HCT116 (cell line): ENCODE measurements around the gene ESRP2. TPM values are rescaled to one million over a fixed set of nuclear protein-coding genes. Genes with fewer than 3 reads are reported as not detected.

Experiments
- ATF3 ChIP-seq: IDR thresholded peaks from 2 replicates; pipeline ENCODE4 v1.6.1; 2012
- CBX3 ChIP-seq: IDR thresholded peaks from 2 replicates; pipeline ENCODE4 v1.6.1; 2012; ENCODE audit warnings: low read depth
- CEBPB ChIP-seq: IDR thresholded peaks from 2 replicates; pipeline ENCODE4 v1.6.1; 2012; ENCODE audit warnings: low read depth
- CTCF ChIP-seq, 3 experiments: fragments of 200-600 bp in 1 of 3; sonication (generic) in 1 of 3; IDR thresholded peaks in 2 of 3; conservative IDR thresholded peaks in 1 of 3; 2 replicates each; pipeline ENCODE4 v1.5.1; 2012 to 2017; ENCODE audit warnings: low read depth in 2 of 3, low read length in 2 of 3, antibody characterized with exemption in 1 of 3, borderline replicate concordance in 1 of 3, control low read depth in 1 of 3, mild to moderate bottlenecking in 1 of 3, mixed read lengths in 1 of 3, mixed run types in 1 of 3, moderate library complexity in 1 of 3; ENCODE audit not compliant: insufficient read depth in 1 of 3
- ELF1 ChIP-seq: IDR thresholded peaks from 2 replicates; pipeline ENCODE4 v1.6.1; 2012; ENCODE audit warnings: low read depth, borderline replicate concordance
- MAX ChIP-seq: IDR thresholded peaks from 2 replicates; pipeline ENCODE4 v1.6.1; 2012
- SIN3A ChIP-seq: IDR thresholded peaks from 2 replicates; pipeline ENCODE4 v1.6.1; 2012; ENCODE audit warnings: low read depth
- SRF ChIP-seq: IDR thresholded peaks from 2 replicates; pipeline ENCODE4 v1.6.1; 2012; ENCODE audit warnings: low read depth
- TCF7L2 ChIP-seq: IDR thresholded peaks from 2 replicates; pipeline ENCODE4 v1.7.0; 2011; ENCODE audit warnings: borderline replicate concordance, inconsistent platforms; ENCODE audit not compliant: insufficient read depth, insufficient read length; ENCODE audit errors: extremely low read depth
- YY1 ChIP-seq: IDR thresholded peaks from 2 replicates; pipeline ENCODE4 v1.6.1; 2011; ENCODE audit warnings: low read length, low read depth, moderate library complexity, mild to moderate bottlenecking; ENCODE audit not compliant: insufficient replicate concordance; ENCODE audit errors: extremely low read depth
- ZBTB33 ChIP-seq: IDR thresholded peaks from 2 replicates; pipeline ENCODE4 v1.6.1; 2011; ENCODE audit warnings: mild to moderate bottlenecking, low read length, moderate library complexity; ENCODE audit not compliant: insufficient replicate concordance; ENCODE audit errors: extremely low read depth
- total RNA-seq: library from RNA; stranded (reverse); gene quantifications from one replicate; pipeline ENCODE4 v1.2.1, GENCODE V29; 2021; ENCODE audit not compliant: unreplicated experiment

Gene ESRP2
- total RNA-seq, 1 experiment from 2014 or later = 42.5 TPM

- no peak for TF ChIP-seq ZBTB33
- TF ChIP-seq TCF7L2 = no peak
- no peak for TF ChIP-seq ELF1
- no peak for TF ChIP-seq CTCF (IDR thresholded peaks at IDR 0.05 in 2 of 3, conservative IDR thresholded peaks at IDR 0.05 in 1 of 3; ENCODE audit: borderline replicate concordance in 1 of 3, insufficient read depth in 1 of 3, low read depth in 2 of 3, low read length in 2 of 3)
- TF ChIP-seq YY1 = no peak
- no peak for TF ChIP-seq CBX3
- no peak for TF ChIP-seq SRF
- TF ChIP-seq MAX = no peak
- TF ChIP-seq SIN3A = no peak
- no peak for TF ChIP-seq CEBPB
- no peak for TF ChIP-seq ATF3
These were observed 7.3 kb downstream of the ESRP2 start (continued) for GRCh38 chr16:68228652-68229051.
